ENCODE results near the gene MOB2. TPM values are rescaled to one million over a fixed set of nuclear protein-coding genes. Genes with fewer than 3 reads are reported as not detected.

The MOB2 gene
- total and polyA plus RNA-seq, 12 donors, result 25.2 to 59.1 (median 45.2) TPM

GRCh38 chr11:1478011-1478410 is 8.6 kb downstream of the MOB2 start:
- peaks cover 6 to 40% (median 17%) of the 10 kb centered on the region in 9 donors for H3K4me1 ChIP-seq

DNA sequence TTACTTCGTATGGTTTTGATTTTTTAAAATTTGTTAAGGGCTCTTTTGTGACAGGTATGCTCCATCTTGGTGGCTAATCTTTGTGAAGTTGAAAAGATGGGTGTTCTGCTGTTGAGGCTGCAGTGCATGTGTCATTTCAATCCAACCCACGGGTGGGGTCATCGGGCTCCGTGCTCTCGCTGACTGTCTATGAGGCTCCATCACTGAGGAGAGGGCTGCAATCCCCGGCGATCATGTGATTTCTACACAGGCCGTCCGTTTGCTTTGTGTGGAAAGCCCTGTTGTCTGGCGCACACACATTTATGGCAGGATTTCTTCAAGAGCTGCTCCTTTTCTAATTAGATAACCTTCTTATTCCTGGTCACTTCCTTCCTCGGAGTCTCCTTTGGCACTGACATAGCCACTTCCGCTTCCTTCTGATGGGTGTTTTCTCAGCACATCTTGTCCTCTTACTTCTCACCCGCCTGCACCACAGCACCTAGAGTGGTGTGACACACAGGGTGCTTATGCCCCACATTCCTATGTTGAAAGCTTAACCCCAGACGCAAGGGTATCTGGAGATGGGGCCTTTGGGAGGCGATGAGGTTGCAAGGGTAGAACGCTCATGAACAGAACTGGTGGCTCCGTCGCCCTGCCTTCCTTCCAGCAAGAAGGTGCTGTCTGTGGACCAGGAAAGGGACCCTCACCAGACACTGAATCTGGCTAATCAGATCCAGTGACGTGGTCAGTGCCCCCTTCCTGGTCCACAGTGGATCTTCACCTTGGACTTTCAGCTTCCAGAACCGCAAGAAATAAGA is 9.4 kb downstream of the MOB2 start:
- TF ChIP-seq, protein P1, sequence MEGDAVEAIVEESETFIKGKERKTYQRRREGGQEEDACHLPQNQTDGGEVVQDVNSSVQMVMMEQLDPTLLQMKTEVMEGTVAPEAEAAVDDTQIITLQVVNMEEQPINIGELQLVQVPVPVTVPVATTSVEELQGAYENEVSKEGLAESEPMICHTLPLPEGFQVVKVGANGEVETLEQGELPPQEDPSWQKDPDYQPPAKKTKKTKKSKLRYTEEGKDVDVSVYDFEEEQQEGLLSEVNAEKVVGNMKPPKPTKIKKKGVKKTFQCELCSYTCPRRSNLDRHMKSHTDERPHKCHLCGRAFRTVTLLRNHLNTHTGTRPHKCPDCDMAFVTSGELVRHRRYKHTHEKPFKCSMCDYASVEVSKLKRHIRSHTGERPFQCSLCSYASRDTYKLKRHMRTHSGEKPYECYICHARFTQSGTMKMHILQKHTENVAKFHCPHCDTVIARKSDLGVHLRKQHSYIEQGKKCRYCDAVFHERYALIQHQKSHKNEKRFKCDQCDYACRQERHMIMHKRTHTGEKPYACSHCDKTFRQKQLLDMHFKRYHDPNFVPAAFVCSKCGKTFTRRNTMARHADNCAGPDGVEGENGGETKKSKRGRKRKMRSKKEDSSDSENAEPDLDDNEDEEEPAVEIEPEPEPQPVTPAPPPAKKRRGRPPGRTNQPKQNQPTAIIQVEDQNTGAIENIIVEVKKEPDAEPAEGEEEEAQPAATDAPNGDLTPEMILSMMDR (IDR thresholded peaks at IDR 0.05), result no peak
- ATAC-seq (no peak), DNase-seq (no peak)
- H3K27ac ChIP-seq, result no peak overlapping the region
- H3K27me3 ChIP-seq, result no peaks in the 10 kb centered on the region
- intact Hi-C loops (cut with DNase I), result no loop called here
- WGBS, 2 donors, result 73 to 77% methylated on average over 20 of the region's 20 CpGs
- peaks cover 0 to 31% (median 8%) of the 10 kb centered on the region in 9 donors for H3K4me1 ChIP-seq
- H3K9me3 ChIP-seq, result no peaks in the 10 kb centered on the region
- H3K36me3 ChIP-seq, result peaks cover 0 to 93% (median 71%) of the 10 kb centered on the region in 9 donors
- H3K4me3 ChIP-seq, result no peak overlapping the region

More at GRCh38 chr11:1478011-1478410, 8.6 kb downstream of the MOB2 start:
- intact Hi-C loops (cut with DNase I), result no loop called here
- whole genome bisulfite sequencing, 2 donors, result 94 to 97% methylated on average over 13 of the region's 13 CpGs
- H3K27ac ChIP-seq, result no peak overlapping the region
- ATAC-seq, result no peak
- no peaks in the 10 kb centered on the region for H3K9me3 ChIP-seq
- H3K36me3 ChIP-seq, result peaks cover 0 to 87% (median 64%) of the 10 kb centered on the region in 9 donors
- H3K27me3 ChIP-seq, result no peaks in the 10 kb centered on the region
- peak in 1 of 2 donors; percentile 11 for DNase-seq
- TF ChIP-seq, protein P1 (IDR thresholded peaks at IDR 0.05), result no peak
- H3K4me3 ChIP-seq, result no peak overlapping the region

- peaks cover 0 to 98% (median 82%) of the 10 kb centered on the region in 9 donors for H3K36me3 ChIP-seq
- peaks cover 0 to 18% (median 0%) of the 10 kb centered on the region in 9 donors for H3K4me1 ChIP-seq
- TF ChIP-seq, protein P1 (IDR thresholded peaks at IDR 0.05), result no peak
- no peaks in the 10 kb centered on the region for H3K27me3 ChIP-seq
- no peak overlapping the region for H3K4me3 ChIP-seq
- ATAC-seq, result no peak
- no peak overlapping the region for H3K27ac ChIP-seq
- no peak for DNase-seq
- WGBS, 2 donors, result 92 to 94% methylated on average over 12 of the region's 12 CpGs
- intact Hi-C loops (cut with DNase I), result no loop called here
- no peaks in the 10 kb centered on the region for H3K9me3 ChIP-seq
Measured at GRCh38 chr11:1475841-1476240, 10.7 kb downstream of the MOB2 start.

GRCh38 chr11:1473786-1474185 is 12.8 kb downstream of the MOB2 start:
- H3K27me3 ChIP-seq, result no peaks in the 10 kb centered on the region
- DNase-seq (no peak), ATAC-seq (no peak)
- intact Hi-C loops (cut with DNase I), result no loop called here
- H3K27ac ChIP-seq, result no peak overlapping the region
- no peaks in the 10 kb centered on the region for H3K9me3 ChIP-seq
- peaks cover 0 to 5% (median 0%) of the 10 kb centered on the region in 9 donors for H3K4me1 ChIP-seq
- H3K36me3 ChIP-seq, result peaks cover 0 to 99% (median 87%) of the 10 kb centered on the region in 9 donors
- 95 to 96% methylated on average over 22 of the region's 22 CpGs for WGBS, 2 donors
- no peak overlapping the region for H3K4me3 ChIP-seq
- TF ChIP-seq, protein P1 (IDR thresholded peaks at IDR 0.05), result no peak

All from heart right ventricle (tissue), 16 donors.